ENCODE data around the gene PAX8. TPM values are rescaled to one million over a fixed set of nuclear protein-coding genes. Genes with fewer than 3 reads are reported as not detected.

PAX8 gene
- total RNA-seq, 1 donor from 2014 or later = not detected

GRCh38 chr2:113169586-113169985 is 109.1 kb downstream of the PAX8 start:
- Histone ChIP-seq H3K9me3 (ENCODE audit: control insufficient read depth in 3 of 3, low read length in 3 of 3) (no peaks in the 10 kb centered on the region), H3K36me3 (ENCODE audit: control insufficient read depth in 3 of 3, insufficient read depth in 3 of 3, low read length in 3 of 3) (no peaks in the 10 kb centered on the region), H3K27me3 (ENCODE audit: control insufficient read depth in 3 of 3, insufficient read depth in 3 of 3, low read length in 3 of 3) (peaks cover 0 to 3% (median under 1%) of the 10 kb centered on the region in 3 donors), H3K27ac (ENCODE audit: low read depth, low read length) (no peak overlapping the region), H3K9ac (ENCODE audit: low read depth in 1 of 3, low read length in 3 of 3) (no peak overlapping the region), H3K4me3 (ENCODE audit: low read length in 3 of 3) (no peak overlapping the region), H3K4me1 (ENCODE audit: control insufficient read depth in 3 of 3, insufficient read depth in 3 of 3, low read length in 3 of 3) (no peaks in the 10 kb centered on the region)

GRCh38 chr2:113169002-113169530 is 109.7 kb downstream of the PAX8 start:
- Histone ChIP-seq H3K4me3 (ENCODE audit: low read length in 3 of 3) (no peak overlapping the region), H3K4me1 (ENCODE audit: control insufficient read depth in 3 of 3, insufficient read depth in 3 of 3, low read length in 3 of 3) (no peaks in the 10 kb centered on the region), H3K27me3 (ENCODE audit: control insufficient read depth in 3 of 3, insufficient read depth in 3 of 3, low read length in 3 of 3) (peaks cover 0 to 6% (median 3%) of the 10 kb centered on the region in 3 donors), H3K9me3 (ENCODE audit: control insufficient read depth in 3 of 3, low read length in 3 of 3) (no peaks in the 10 kb centered on the region), H3K9ac (ENCODE audit: low read depth in 1 of 3, low read length in 3 of 3) (no peak overlapping the region), H3K36me3 (ENCODE audit: control insufficient read depth in 3 of 3, insufficient read depth in 3 of 3, low read length in 3 of 3) (no peaks in the 10 kb centered on the region), H3K27ac (ENCODE audit: low read depth, low read length) (no peak overlapping the region)

GRCh38 chr2:113167962-113168340 is 110.8 kb downstream of the PAX8 start:
- Histone ChIP-seq H3K9me3 (ENCODE audit: control insufficient read depth in 3 of 3, low read length in 3 of 3) (no peaks in the 10 kb centered on the region), H3K9ac (ENCODE audit: low read depth in 1 of 3, low read length in 3 of 3) (no peak overlapping the region), H3K27me3 (ENCODE audit: control insufficient read depth in 3 of 3, insufficient read depth in 3 of 3, low read length in 3 of 3) (peaks cover 0 to 7% (median 3%) of the 10 kb centered on the region in 3 donors), H3K27ac (ENCODE audit: low read depth, low read length) (no peak overlapping the region), H3K36me3 (ENCODE audit: control insufficient read depth in 3 of 3, insufficient read depth in 3 of 3, low read length in 3 of 3) (no peaks in the 10 kb centered on the region), H3K4me3 (ENCODE audit: low read length in 3 of 3) (no peak overlapping the region), H3K4me1 (ENCODE audit: control insufficient read depth in 3 of 3, insufficient read depth in 3 of 3, low read length in 3 of 3) (no peaks in the 10 kb centered on the region)

- Histone ChIP-seq H3K27me3 (ENCODE audit: control insufficient read depth in 3 of 3, insufficient read depth in 3 of 3, low read length in 3 of 3) (peaks cover 0 to 7% (median 3%) of the 10 kb centered on the region in 3 donors), H3K9me3 (ENCODE audit: control insufficient read depth in 3 of 3, low read length in 3 of 3) (no peaks in the 10 kb centered on the region), H3K4me1 (ENCODE audit: control insufficient read depth in 3 of 3, insufficient read depth in 3 of 3, low read length in 3 of 3) (no peaks in the 10 kb centered on the region), H3K4me3 (ENCODE audit: low read length in 3 of 3) (no peak overlapping the region), H3K9ac (ENCODE audit: low read depth in 1 of 3, low read length in 3 of 3) (no peak overlapping the region), H3K36me3 (ENCODE audit: control insufficient read depth in 3 of 3, insufficient read depth in 3 of 3, low read length in 3 of 3) (no peaks in the 10 kb centered on the region), H3K27ac (ENCODE audit: low read depth, low read length) (no peak overlapping the region)
Observed at GRCh38 chr2:113167115-113167932, 111.4 kb downstream of the PAX8 start.

GRCh38 chr2:113166187-113166645 is 112.5 kb downstream of the PAX8 start:
- no peak overlapping the region for H3K27ac ChIP-seq (ENCODE audit: low read depth, low read length)
- no peaks in the 10 kb centered on the region for H3K4me1 ChIP-seq (ENCODE audit: control insufficient read depth in 3 of 3, insufficient read depth in 3 of 3, low read length in 3 of 3)
- no peaks in the 10 kb centered on the region for H3K9me3 ChIP-seq (ENCODE audit: control insufficient read depth in 3 of 3, low read length in 3 of 3)
- peaks cover 0 to 7% (median 3%) of the 10 kb centered on the region in 3 donors for H3K27me3 ChIP-seq (ENCODE audit: control insufficient read depth in 3 of 3, insufficient read depth in 3 of 3, low read length in 3 of 3)
- no peaks in the 10 kb centered on the region for H3K36me3 ChIP-seq (ENCODE audit: control insufficient read depth in 3 of 3, insufficient read depth in 3 of 3, low read length in 3 of 3)
- H3K4me3 ChIP-seq (ENCODE audit: low read length in 3 of 3) = no peak overlapping the region
- H3K9ac ChIP-seq (ENCODE audit: low read depth in 1 of 3, low read length in 3 of 3) = no peak overlapping the region

Other genes starting within 250 kb of the PAX8 start
- gene IL36B, start 226.1 kb downstream of the PAX8 start, total RNA-seq = not detected
- not detected for gene IL36RN, start 219.7 kb downstream of the PAX8 start, total RNA-seq
- not detected for gene IL1F10, start 211.0 kb downstream of the PAX8 start, total RNA-seq
- not detected for gene IL1RN, start 151.3 kb downstream of the PAX8 start, total RNA-seq
- 1.6 TPM for gene PSD4, start 105.0 kb downstream of the PAX8 start, total RNA-seq
- 19.8 TPM for gene ZNG1B, start 158.8 kb upstream of the PAX8 start, total RNA-seq
- not detected for gene FOXD4L1, start 219.7 kb upstream of the PAX8 start, total RNA-seq